ENCODE data around the gene HOMER1.

- TF ChIP-seq POLR2AphosphoS5 (IDR thresholded peaks at IDR 0.05; ENCODE audit: low read depth, low read length) (no peak), POLR2A (IDR thresholded peaks at IDR 0.05; ENCODE audit: low read depth, low read length) (no peak), TAF1 (IDR thresholded peaks at IDR 0.05; ENCODE audit: borderline replicate concordance, low read depth, low read length) (no peak)
Measured at GRCh38 chr5:79521156-79521555, 7.2 kb upstream of the HOMER1 start.
